Ishikawa (cell line): Measurements from ENCODE around the gene OARD1.
A peak's percentile ranks its signal among the peaks of the same experiment; 100 is the strongest.

Experiments used
- CEBPB ChIP-seq: IDR thresholded peaks from 2 replicates; pipeline ENCODE4 v1.6.1; 2012
- CREB1 ChIP-seq: IDR thresholded peaks from 2 replicates; pipeline ENCODE4 v1.6.1; 2012; ENCODE audit warnings: low read depth
- EGR1 ChIP-seq: IDR thresholded peaks from 2 replicates; pipeline ENCODE4 v1.6.1; 2012
- EP300 ChIP-seq: IDR thresholded peaks from 2 replicates; pipeline ENCODE4 v1.6.1; 2012; ENCODE audit warnings: borderline replicate concordance
- FOXM1 ChIP-seq: IDR thresholded peaks from 2 replicates; pipeline ENCODE4 v1.6.1; 2012; ENCODE audit warnings: low read depth, borderline replicate concordance
- MAX ChIP-seq: IDR thresholded peaks from 2 replicates; pipeline ENCODE4 v1.6.1; 2012
- NFIC ChIP-seq: IDR thresholded peaks from 2 replicates; pipeline ENCODE4 v1.6.1; 2012
- RAD21 ChIP-seq: IDR thresholded peaks from 2 replicates; pipeline ENCODE4 v1.6.1; 2012; ENCODE audit warnings: low read depth
- REST ChIP-seq: IDR thresholded peaks from 2 replicates; pipeline ENCODE4 v1.6.1; 2012; ENCODE audit warnings: low read depth, mild to moderate bottlenecking
- TAF1 ChIP-seq: IDR thresholded peaks from 2 replicates; pipeline ENCODE4 v1.6.1; 2012; ENCODE audit warnings: low read depth, mild to moderate bottlenecking
- TCF12 ChIP-seq: IDR thresholded peaks from 2 replicates; pipeline ENCODE4 v1.6.1; 2012; ENCODE audit warnings: low read depth
- TEAD4 ChIP-seq: IDR thresholded peaks from 2 replicates; pipeline ENCODE4 v1.6.1; 2012
- USF1 ChIP-seq: IDR thresholded peaks from 2 replicates; pipeline ENCODE4 v1.6.1; 2012
- YY1 ChIP-seq: IDR thresholded peaks from 2 replicates; pipeline ENCODE4 v1.6.1; 2012; ENCODE audit warnings: low read depth
- ZBTB7A ChIP-seq: IDR thresholded peaks from 2 replicates; pipeline ENCODE4 v1.6.1; 2012; ENCODE audit warnings: low read depth

The OARD1 gene, protein sequence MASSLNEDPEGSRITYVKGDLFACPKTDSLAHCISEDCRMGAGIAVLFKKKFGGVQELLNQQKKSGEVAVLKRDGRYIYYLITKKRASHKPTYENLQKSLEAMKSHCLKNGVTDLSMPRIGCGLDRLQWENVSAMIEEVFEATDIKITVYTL

GRCh38 chr6:41071923-41072835, at the start of gene OARD1:
Gene OARD1, minus strand, starts transcription at chr6:41072356. Its CDS starts 722 bp downstream, at chr6:41071634.
- no peak for TF ChIP-seq REST
- no peak; the same call in 1 of the 2 replicates for TF ChIP-seq FOXM1
- peak; percentile 52; the same call in 1 of the 2 replicates for TF ChIP-seq EGR1
- TF ChIP-seq YY1 = peak; percentile 94
- peak; percentile 61 for TF ChIP-seq TEAD4
- TF ChIP-seq EP300 = no peak
- TF ChIP-seq TAF1 = peak; percentile 55

- TF ChIP-seq FOXM1 (no peak), NFIC (no peak), TEAD4 (no peak), YY1 (no peak), ZBTB7A (no peak), REST (no peak)
Observed at GRCh38 chr6:41120058-41120457, 47.9 kb upstream of the OARD1 start.

DNA sequence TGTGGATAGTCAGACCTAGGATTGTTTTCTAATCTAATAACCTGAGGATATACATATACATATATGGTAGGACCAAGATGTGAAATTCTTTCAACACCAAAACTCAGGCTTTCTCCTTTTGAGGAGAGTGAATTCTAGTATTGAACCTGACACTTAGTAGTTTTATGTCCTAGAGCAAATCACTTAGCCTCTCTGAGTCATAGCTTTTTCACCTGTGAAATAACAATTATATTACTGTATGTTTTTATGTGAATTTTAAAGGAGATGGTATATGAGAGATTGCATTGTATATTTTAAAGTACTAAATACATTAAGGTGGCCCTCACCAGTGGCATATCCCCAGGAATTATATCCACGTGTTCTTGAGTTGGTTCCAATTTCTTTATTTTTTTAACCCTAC, 47.4 kb upstream of the OARD1 start:
- TF ChIP-seq TAF1 (no peak), RAD21 (no peak), NFIC (no peak), YY1 (no peak), ZBTB7A (no peak), REST (no peak), EP300 (no peak), MAX (no peak), USF1 (no peak), TCF12 (no peak), EGR1 (no peak), CEBPB (no peak), TEAD4 (no peak), CREB1 (no peak), FOXM1 (no peak)

GRCh38 chr6:41111017-41111416, 38.9 kb upstream of the OARD1 start:
- TF ChIP-seq TCF12 (no peak), TAF1 (no peak), EGR1 (no peak), REST (no peak), MAX (no peak), RAD21 (no peak), NFIC (no peak), USF1 (no peak), EP300 (no peak), CREB1 (no peak), ZBTB7A (no peak), YY1 (no peak)
